ENCODE data around the gene RFTN1.

- TF ChIP-seq CTCF (IDR thresholded peaks at IDR 0.05) (no peak), POLR2AphosphoS5 (IDR thresholded peaks at IDR 0.05) (no peak)
Observed at GRCh38 chr3:16503191-16503776, 10.2 kb downstream of the RFTN1 start.

All from sigmoid colon (tissue), 4 donors.